ENCODE data around the gene CUEDC1. TPM values are rescaled to one million over a fixed set of nuclear protein-coding genes. Genes with fewer than 3 reads are reported as not detected.

The CUEDC1 gene
- total RNA-seq, 1 donor from 2014 or later, result 76.1 TPM

GRCh38 chr17:57861790-57862693 lies 93.2 kb downstream of the CUEDC1 start:
- Histone ChIP-seq H3K4me1 (peaks cover 15 to 18% of the 10 kb centered on the region in 2 donors), H3K9me3 (no peaks in the 10 kb centered on the region), H3K36me3 (peaks cover 3 to 7% of the 10 kb centered on the region in 2 donors), H3K4me3 (peak overlapping the region; percentile 49 to 72), H3K27ac (peak overlapping the region; percentile 76 to 86), H3K27me3 (no peaks in the 10 kb centered on the region)
- TF ChIP-seq CTCF (IDR thresholded peaks at IDR 0.05), result no peak
- intact Hi-C loops (cut with DNase I), result no loop called here
- DNase-seq (ENCODE audit: low spot score in 2 of 2), result peak in 1 of 2 donors; percentile 87

DNA sequence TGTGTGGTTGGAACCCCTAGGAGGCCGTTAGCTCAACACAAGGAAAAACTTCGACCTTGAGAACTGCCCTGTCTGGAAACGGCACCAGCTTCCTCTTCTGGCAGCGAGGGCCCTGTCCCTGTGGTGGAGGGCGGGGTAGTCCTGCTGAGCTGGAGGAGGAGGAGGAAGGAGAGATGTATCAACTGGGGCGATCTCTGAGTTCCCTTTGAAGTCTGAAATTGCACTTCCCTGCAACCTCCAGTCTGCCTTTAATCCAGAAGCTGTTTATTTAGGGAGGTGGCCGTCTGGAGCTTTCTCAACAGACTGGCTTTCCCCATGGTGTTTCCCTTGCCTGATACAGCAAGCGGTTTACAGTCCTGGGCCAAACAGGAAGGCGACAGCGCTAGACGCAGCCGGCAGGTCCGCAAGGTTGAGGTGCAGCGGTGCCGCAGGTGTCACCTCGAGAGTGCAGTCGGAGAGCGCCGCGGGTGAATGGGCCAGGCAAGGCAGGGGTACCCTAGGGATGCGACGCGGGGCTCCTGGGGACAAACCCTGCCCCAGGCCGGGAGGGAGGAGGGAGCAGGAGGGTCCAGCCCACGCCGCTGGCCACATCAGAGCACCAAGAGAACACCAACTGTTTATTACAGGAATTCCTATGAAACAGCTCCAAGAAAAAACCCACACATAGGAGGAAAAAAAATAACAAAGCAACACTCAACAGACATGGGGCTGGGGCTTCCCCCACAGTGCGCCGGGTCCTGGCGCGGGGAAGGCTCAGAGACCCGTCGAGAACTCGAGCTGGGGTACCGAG lies 94.0 kb downstream of the CUEDC1 start:
- peak in 1 of 2 donors; percentile 83 for DNase-seq (ENCODE audit: low spot score in 2 of 2)
- Histone ChIP-seq H3K4me3 (peak overlapping the region; percentile 49 to 72), H3K4me1 (peaks cover 13 to 18% of the 10 kb centered on the region in 2 donors), H3K27ac (peak overlapping the region; percentile 76 to 86), H3K27me3 (no peaks in the 10 kb centered on the region), H3K9me3 (no peaks in the 10 kb centered on the region), H3K36me3 (peaks cover 3% of the 10 kb centered on the region in 2 donors)
- TF ChIP-seq CTCF (IDR thresholded peaks at IDR 0.05), result no peak
- intact Hi-C loops (cut with DNase I), result no loop called here

DNA sequence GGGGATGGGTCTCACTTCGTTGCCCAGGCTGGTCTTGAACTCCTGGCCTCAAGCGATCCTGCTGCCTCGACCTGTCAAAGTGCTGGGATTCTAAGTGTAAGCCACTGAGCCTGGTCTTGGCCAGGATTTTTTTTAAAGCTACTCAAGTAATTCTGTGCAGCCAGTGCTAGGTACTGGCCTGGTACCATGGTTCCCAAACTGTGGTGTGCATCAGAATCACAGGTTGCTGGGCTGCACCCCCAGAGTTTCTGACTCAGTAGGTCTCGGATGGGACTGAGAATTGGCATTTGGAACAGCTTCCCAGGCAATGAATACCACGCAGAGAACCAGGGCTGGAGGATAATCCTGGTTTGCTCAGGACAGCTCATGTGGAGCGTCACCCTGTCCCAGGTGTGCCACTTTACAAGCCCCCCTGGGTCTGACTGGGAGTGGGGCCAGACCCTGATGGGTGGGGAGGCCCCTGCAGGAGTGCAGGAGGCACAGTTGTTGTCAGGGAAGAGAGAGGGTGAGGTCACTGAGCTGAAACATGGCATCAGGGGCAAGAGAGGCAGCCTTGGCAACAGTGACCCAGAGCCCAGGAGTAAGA lies 94.7 kb downstream of the CUEDC1 start:
- Histone ChIP-seq H3K4me3 (peak overlapping the region in 1 of 2 donors; percentile 72), H3K36me3 (peaks cover 0 to 3% of the 10 kb centered on the region in 2 donors), H3K27me3 (no peaks in the 10 kb centered on the region), H3K4me1 (peaks cover 13 to 18% of the 10 kb centered on the region in 2 donors), H3K27ac (peak overlapping the region; percentile 76 to 86), H3K9me3 (no peaks in the 10 kb centered on the region)
- DNase-seq (ENCODE audit: low spot score in 2 of 2), result no peak
- TF ChIP-seq CTCF (IDR thresholded peaks at IDR 0.05), result no peak
- intact Hi-C loops (cut with DNase I), result no loop called here

DNA sequence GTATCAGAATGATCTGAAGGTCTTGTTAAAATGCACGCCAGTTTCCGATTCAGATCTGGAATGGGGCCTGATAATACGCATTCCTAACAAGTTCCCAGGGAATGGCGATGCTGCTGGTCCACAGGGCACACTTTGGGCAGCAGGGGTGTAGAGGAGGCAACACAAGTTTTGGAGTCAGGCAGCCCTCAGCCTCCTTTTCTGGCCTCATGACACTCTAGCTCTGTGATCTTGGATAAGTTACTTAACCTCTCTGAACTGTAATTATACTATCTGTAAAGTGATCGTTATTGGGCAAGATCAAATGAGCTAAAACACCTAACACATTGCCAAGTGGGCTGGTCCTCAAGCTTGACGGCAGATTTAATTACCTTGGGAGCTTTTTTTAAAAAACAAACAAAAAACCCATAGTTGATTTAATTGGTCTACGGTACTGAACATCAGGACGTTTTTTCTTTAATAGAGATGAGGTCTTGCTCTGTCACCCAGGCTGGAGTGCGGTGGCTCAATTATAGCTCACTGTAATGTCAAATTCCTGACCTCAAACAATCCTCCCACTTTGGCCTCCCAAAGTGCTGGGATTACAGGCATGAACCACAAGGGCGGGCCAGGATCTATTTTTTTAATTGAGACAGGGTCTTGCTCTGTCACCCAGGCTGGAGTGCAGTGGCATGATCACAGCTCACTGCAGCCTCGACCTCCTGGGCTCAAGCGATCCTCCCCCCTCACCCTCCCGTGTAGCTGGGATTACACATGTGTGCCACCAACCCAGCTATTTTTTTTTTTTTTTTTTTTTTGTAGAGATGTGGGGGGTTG lies 95.4 kb downstream of the CUEDC1 start:
- no peak overlapping the region for H3K27ac ChIP-seq
- no peaks in the 10 kb centered on the region for H3K27me3 ChIP-seq
- H3K4me1 ChIP-seq, result peaks cover 13 to 19% of the 10 kb centered on the region in 2 donors
- H3K9me3 ChIP-seq, result no peaks in the 10 kb centered on the region
- H3K36me3 ChIP-seq, result peaks cover 0 to 3% of the 10 kb centered on the region in 2 donors
- TF ChIP-seq CTCF (IDR thresholded peaks at IDR 0.05), result no peak
- intact Hi-C loops (cut with DNase I), result no loop called here
- no peak for DNase-seq (ENCODE audit: low spot score in 2 of 2)
- H3K4me3 ChIP-seq, result no peak overlapping the region

DNA sequence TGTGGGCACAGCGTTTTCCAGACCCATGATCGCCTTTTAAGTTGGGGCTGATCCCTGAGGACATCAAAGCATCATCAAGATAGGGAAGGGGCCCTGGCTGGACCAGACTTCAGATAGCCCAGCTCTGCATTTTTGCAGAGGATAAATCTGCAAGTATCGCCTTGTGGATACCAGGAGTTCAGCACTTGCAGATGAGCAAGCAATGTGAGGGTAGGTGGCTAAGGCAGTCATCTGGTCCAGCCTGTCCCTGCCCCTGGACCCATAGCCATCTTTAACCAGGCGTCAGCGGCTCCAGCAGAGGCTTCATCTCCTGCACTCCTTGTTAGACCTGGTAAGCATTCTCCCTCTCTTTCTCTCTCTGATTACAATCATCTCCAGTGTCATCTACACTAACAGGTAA lies 96.4 kb downstream of the CUEDC1 start:
- H3K27ac ChIP-seq, result no peak overlapping the region
- no peaks in the 10 kb centered on the region for H3K9me3 ChIP-seq
- DNase-seq (ENCODE audit: low spot score in 2 of 2), result no peak
- intact Hi-C loops (cut with DNase I), result loop anchor here (1.0 kb wide), 3 partner anchors 129 to 140 kb away; partner anchors contain the start of gene VEZF1
- H3K27me3 ChIP-seq, result no peaks in the 10 kb centered on the region
- no peaks in the 10 kb centered on the region for H3K36me3 ChIP-seq
- H3K4me3 ChIP-seq, result no peak overlapping the region
- peaks cover 19 to 21% of the 10 kb centered on the region in 2 donors for H3K4me1 ChIP-seq
- no peak for TF ChIP-seq CTCF (IDR thresholded peaks at IDR 0.05)
